NCI-H1417 treated with DMSO at 0.1 percent for 48 hours (cell line): Measurements from ENCODE around the gene EXD3.
"Not testable (repeated sequence)": the region's sequence is repeated elsewhere in the genome, so short reads cannot be mapped to it uniquely, and the experiment has no call there.

Experiments used
- DNase-seq: peaks from one replicate; lab custom pipeline; 2025; lab: John Stamatoyannopoulos, UW

The EXD3 gene

DNA sequence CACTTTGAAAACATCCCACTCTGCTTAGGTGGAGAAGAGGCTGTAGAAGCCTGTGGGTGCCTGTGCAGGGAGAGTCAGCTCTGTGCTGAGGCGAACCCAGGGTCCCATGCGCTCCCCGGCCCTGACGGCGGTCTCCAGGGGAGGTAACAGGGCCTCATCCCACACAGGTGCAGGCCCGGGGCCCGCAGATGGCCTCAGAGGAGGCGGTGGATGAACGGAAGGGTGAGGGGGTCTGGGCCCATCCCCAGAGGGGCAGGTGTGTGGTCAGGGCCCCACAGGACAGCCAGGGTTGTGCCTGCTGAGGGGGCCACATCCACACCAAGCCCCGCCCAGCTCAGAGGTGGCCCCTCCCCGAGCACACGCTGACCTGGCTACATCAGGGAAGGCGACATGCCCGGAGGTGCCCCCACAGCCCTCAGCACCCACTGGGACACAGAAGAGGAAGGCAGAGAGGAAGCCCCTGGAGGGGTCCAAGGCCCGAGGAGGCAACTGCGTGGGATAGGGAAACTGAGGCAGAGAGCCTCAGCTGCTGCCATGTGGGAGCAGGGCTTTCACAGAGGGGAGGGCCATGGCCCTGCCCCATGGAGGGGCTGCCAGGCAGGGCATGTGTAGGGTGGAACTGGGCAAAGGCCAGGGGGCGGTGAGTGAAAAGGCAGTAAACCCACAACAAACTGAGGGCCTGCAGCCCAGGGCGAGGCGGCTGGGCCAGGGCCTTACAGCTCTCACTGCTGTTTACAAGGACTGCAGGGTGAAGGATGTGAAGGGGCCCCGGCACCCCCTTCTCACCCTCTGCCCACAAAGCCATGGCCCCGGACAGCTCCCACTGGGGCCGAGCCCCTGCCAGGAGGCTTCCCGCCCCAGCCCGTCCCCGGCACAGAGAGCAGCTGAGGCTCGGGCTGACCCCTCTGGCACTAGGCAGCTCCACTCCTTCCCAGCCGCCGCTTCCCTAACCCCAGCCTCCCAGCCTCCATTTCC lies 29.5 kb downstream of the EXD3 start:
- DNase-seq = no peak

DNA sequence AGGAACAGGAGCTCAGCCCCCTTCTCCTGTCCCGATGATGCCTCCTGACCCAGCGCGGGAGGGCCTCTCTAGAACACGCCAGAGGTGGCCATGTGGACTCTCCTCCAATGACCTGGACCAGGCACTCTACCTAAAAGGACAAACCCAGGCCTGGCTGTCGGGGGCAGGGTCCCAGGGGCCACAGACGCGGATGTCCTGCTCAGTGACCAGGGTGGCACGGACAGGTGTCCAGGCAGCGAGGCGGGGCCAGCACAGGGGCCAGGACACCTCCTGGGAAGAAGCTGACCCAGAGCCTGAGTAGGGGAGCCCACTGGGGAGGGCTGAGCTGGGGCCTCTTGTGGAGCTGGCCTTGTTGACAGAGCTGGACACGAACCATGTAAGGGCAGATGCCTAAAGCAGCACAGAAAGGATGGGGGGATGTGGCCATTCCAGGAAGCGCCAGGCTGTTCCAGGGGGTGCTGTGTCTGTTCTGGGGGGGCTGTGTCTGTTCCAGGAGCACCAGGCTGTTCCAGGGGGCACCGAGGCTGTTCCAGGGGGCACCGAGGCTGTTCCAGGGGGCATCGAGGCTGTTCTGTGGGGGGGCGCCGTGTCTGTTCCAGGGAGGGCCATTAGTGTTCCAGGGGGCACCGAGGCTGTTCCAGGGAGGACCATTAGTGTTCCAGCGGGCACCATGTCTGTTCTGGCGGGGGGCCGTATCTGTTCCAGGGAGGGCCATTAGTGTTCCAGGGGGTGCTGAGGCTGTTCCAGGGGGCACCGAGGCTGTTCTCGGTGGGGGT lies 30.5 kb downstream of the EXD3 start:
- DNase-seq = no peak

DNA sequence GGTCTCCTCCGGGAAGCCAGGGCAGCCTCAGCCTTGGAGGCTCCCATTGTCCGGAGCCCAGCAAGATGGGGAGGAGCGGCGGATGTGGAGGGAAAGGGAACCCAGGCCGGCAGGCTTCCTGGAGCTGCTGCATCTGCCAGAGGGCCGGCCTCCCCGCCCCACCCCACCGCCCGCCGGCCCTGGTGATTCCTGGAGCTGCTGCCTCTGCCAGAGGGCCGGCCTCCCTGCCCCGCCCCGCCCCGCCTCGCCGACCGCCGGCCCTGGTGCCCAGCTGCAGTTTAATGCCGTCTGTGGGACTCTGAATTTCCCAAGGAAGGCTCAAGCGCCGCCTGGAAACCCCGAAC lies 31.6 kb downstream of the EXD3 start:
- DNase-seq = no peak

DNA sequence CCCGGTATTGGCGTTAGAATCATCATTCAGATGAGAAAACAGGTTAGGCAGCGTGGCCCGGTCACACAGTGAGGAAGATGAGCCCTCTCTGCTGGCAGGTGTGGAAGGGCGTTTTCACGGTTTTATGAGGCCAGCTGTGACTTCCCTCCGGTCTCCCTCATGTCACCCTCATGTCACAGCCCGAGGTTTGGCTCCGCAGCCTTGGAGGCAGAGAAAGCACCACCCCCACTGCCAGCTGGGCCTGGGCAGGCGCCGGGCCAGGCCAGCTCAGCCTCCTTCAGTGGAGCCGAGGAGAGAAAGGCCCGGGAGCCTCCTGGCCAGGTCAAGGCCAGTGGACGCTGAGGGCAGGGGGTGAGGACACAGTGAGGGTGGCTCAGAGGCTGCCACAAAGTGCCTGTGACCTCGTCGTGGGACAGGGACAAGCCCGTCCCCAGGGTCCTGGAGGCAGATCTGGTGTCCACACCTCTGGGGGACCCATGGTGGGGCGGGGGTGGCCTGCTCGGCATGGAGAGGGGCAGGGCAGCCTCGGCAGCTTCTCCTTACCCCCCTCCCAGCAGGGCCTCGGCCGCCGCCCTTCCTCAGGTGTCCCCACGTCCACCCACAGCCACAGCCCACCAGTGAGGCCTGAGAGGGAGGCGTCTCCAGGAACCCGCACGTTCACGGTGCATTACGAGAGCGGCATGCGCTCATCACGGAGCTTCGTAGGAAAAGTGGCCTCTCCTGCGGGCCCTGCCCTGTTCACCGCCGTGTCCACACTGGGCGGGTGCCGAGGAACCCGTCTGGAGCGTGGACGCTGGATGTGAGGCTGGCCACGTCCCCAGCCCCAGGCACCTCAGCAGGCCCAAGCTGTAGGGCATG lies 32.2 kb downstream of the EXD3 start:
- DNase-seq = peak; percentile 15

DNA sequence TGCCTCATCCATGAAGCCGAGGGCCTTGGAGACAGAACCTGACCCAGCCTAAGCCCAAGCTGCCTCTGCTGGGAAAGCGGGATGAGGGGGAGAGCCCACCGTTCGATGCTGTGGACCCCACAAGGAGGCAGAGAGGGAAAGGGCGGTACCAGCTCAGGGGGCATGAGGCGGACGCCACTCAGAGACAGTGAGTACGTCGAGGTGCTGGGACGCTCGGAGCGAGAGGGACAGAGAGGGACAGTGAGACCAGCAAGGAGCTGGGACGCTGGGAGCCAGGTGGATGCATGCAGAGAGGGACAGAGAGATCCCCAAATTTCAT lies 33.6 kb downstream of the EXD3 start:
- DNase-seq = no peak

DNA sequence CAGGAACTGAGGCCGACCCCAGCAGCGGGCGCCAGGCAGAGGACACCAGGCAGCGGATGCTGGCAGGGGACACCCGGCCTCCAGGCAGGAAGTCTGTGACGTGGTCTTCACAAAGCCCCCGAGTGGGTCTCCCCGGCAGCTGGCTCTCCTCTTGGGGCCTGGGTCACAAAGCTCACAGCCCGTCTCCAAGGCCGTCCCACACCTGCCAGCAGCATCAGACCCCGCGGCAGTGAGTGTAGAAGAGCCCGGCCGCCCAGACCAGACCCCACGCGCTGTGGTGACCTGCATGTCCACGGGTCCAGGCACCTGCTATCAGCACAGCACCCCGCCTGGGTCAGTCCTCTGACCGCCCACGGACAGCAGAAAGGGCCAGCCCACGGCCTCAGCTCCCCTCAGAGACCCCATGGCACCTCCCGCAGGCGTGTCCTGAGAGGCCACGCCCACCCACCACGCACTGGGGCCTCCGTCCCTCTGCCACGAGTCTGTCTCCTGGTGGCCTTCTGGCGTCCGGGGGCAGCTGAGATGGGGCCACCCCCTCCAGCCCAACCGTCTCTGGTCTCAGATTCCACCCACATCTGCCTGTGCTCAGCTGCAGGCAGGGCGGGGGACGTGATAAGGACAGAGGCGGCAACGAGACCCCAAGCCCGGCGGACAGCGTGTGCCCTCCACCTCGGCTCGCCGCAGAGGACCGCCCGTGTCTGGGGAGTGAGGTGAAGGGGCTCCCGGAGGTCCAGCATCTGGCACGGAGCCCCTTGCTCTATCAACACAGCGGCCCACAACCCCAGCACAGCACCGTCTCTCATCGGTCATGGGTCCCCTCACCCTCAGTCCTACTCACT lies 34.2 kb downstream of the EXD3 start:
- DNase-seq = no peak

DNA sequence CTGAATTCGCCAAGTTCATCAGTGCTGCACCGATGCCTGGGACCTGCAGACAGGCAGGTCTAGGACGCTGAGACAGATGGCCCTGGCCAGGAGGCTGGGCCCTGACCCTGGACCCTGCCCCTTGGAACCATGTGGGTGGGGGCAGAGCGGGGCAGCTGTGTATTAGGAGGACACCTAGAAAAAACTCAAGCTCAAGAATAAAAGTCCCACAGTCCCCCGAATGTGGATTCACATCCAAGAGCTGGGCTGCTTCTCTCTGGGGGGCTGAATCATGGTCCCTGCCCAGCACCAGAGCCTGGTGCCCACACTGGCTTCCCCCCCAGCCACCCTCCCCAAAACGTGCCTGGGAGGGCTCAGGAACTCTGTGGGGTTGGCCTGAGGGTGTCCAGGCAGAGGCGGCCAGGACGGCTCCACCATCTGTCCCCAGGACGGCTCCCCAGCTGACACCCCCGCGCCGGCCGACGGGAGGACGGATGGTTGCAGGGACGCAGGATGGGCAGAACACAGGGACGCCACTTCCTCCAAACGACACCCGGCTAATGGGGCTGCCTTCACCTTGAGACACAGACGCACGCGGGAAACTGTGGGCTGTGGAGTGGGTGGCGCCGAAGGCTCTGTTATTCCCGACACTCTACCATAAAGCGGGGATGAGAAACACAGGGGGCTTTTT lies 34.9 kb downstream of the EXD3 start:
- DNase-seq = no peak

DNA sequence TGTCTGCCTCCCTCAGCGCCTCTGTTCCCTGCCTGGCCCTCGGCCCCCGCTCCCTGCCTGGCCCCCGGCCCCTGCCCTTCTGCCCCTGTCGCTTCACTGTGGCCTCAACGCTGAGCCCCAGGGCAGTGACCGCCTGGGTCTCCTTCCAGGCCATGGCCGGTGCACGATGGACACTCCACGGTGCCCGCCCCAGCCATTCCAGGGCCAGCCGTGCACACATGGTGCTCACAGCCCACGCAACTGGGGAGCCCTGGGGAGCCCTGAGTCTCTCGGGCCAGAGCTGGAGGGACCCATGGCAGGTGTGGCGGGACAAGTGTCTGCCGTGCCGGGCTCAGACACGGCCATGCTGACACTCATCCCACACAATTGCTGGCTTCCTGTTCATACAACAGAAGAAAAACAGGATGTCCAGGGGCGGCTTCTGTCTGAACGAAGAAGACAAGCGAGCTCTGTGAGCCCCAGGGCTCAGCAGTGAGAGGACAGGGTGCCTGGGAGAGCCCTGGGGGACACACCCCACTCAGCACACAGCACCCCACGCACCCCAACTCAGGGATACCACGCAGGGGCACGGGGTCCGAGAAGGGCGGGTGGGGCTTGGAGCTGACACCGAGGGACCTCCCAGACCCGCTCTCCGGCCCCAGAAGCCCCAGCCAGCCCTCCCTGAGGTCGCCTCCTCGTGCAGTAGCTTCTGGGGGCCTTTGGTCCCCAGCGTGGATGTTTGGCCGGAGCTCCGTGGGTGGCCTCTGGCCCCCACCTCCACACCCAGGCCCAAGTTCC lies 35.7 kb downstream of the EXD3 start:
- DNase-seq = no peak

DNA sequence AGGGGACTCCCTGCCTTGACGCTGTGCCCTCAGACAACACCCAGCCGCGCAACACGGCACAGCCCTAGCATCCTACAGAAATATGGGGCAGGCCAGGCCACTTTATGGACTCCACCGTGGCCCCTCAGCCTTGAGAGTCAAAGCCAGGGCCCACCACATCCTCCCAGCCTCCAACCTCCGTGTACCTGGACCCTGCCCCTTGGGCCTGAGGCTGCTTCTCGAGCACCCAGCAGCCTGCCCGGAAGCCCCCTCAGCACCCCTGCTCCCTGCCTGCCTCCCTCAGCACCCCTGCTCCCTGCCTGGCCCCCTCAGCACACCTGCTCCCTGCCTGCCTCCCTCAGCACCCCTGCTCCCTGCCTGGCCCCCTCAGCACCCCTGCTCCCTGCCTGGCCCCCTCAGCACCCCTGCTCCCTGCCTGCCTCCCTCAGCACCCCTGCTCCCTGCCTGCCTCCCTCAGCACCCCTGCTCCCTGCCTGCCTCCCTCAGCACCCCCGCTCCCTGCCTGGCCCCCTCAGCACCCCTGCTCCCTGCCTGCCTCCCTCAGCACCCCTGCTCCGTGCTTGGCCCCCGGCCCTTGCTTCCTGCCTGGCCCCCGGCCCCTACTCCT lies 36.4 kb downstream of the EXD3 start:
- DNase-seq = not testable (repeated sequence)

DNA sequence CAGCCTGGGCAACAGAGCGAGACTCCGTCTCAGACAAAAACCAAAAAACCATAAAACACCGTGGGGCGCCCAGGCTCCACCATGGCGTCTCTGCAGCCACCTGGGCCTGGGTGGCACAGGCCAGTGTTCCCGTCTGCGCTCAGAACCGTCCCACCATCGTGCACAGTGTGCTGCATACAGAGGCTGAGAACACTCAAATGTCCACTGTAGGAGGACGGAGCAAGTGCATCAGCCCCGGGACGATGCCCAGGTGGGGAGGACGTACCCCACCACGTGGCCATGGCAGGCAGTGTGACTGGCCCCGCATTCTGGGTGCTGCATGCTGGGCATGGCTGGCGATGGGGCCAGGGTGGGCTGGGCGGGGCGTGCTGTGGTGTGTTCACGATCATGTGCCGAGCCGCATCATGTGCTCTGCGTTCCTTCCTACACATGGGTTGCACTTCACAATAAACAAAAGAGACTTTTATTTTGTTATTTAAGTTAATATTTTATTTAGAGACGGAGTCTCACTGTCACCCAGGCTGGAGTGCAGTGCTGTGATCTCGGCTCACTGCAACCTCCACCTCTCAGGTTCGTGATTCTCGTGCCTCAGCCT lies 37.8 kb downstream of the EXD3 start:
- DNase-seq = no peak

DNA sequence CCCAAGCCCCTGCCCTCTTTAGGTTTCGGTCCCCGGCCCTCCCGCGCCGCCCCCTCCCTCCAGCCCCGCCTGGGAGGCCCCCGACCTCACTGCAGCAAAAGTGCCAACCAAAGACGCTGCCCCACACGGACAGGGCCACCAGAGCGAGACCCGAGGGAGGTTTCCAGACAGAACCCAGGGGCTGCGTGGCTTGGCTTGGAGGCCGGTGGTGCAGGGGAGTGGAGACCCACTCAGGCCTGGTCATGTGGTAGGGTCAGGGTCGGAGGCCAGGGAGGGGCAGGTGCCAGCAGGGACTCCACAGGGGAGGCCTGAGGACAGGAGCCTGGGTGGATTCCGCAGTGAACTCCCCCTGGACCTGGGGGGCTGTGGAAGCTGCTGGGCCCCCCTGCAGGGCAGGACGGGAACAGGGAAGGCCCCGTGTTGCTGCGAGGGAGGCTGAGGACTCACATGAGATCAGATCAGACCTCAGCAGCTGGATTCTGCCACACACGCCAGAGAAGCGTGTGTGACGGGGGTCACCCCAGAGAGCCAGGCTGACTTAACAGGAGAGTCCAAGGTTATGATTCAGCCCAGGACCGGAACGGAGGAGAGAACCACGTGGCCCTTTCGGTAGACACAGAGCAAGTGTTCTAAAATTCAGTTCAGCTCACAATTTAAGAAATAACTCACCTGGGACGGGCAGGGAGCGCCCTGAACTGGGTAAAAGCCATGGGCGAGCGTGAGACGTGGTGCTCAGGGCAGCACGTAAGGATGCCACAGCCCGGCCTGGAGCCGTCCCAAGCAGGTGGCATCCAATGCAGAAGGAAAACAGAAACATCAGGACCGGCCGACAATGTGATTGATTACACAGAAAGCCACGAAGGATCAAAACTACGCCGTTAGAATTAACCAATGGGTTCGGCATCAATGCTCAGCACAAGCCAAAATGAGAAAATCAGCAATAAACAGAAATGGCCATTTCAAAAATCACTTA lies 38.9 kb downstream of the EXD3 start:
- DNase-seq = no peak

DNA sequence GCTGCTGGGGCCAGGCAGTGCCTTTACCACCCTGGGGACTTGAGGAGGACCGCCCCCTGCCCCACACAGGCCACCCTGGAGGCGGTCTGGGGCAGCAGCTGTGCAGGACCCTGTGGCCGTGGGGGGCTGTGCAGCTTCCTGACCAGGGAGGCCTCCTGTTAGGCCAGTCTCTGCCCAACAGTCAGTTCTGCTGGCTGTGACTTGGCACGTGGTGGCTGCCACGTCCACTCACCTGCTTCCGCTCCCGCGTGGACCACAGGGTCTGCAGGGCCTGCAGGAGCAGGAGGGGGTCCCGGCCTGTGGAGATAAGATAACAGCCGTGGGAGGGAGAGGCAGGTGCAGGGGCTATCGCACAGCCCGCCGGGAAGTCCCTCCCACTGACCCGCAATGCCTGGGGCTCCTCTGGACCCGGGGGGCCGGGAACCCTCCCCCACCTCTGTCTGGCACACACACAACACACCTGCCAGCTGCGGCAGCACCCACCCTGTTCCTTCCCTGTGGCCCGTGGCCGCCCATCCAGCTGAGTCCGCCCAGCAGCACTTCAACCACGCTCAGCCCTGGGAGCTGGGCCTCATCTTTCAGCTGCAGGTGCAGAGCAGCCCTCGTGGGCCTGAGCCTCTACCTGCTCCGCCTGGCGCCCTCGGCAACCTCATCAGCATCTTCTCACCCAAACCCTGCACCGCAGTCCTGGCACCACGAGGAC lies 39.7 kb downstream of the EXD3 start:
- peak; percentile 77 for DNase-seq

DNA sequence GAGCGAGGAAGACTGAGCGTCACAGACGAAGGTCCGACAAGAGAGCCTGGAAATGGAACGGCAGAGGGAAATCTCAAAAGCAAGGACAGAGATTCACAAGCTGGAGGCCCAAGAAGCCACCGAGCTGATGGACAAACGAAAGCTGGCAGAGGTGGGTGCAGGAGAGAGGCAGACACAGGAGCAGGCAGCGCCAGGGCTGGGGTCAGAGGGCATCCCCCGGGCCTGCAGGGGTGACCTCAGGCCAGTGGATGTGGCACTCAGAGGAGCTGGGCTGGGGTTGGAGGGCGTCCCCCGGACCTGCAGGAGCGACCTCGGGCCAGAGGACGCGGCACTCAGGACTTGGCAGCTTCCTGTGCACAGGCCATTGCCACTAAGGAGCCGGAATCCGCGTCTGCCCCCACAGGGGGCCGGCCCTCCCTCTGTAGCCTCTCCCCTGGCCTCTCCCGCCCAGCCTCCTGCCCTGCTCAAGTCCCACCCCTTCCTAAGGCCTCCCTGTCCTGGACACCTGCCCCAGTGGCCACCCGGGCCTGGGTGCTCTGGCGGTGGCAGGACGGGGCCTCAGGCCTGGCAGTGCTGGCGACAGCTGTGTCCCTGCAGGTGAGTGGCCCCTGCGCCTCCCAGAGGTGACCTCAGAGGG lies 40.4 kb downstream of the EXD3 start:
- DNase-seq = no peak

DNA sequence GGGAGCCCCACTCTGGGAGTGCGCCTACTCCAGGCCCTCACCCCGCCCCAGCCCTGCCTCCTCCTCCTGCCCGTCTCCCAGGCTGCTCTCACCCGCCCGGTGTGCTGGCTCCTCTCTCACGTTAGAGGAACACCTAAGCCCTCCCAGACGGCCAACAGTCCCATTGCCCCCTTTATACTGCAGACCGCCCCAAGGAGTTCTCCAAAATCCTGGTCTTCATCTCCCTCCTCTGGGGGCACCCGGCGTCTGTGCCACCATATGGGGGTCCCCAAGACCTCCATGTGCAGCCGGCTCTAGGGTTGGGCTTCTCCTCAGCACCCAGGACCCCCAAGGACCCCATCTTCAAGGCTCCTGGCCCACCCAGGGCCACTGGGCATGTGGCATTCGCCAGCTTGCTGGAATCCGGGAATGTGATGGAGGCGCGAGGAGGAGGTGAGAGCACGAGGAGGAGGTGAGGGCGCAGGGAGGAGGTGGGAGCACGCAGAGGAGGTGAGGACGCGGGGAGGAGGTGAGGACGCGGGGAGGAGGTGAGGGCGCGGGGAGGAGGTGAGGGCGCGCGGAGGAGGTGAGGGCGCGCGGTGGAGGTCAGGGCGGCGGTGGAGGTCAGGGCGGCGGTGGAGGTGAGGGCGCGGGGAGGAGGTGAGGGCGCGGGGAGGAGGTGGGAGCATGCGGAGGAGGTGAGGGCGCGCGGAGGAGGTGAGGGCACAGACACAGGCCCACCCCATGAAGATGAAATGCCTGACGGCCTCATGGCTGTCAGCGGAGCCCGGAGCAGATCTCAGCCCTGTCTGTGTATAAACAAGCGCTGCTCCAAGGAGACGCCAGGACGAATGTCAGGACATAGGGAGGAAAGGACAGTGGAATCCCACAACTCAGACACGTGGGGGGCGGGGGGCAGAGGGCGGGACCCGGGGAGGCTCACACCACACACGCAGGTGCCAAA lies 41.2 kb downstream of the EXD3 start:
- no peak for DNase-seq

DNA sequence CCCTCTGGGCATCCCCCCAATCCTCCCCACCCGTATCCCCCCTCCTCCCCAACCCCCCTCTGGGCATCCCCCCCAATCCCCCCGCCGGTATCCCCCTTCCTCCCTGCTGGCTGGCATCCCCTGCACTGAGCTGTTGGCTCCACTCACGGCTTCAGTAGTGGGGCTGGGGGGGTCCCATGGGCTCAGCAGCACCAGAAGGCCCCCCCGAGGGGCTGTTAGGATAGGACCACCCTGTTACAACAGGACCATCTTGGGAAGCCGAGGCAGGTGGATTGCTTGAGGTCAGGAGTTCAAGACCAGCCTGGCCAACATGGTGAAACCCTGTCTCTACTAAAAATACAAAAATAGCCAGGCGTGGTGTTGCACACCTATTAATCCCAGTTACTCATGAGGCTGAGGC lies 42.4 kb downstream of the EXD3 start:
- no peak for DNase-seq

DNA sequence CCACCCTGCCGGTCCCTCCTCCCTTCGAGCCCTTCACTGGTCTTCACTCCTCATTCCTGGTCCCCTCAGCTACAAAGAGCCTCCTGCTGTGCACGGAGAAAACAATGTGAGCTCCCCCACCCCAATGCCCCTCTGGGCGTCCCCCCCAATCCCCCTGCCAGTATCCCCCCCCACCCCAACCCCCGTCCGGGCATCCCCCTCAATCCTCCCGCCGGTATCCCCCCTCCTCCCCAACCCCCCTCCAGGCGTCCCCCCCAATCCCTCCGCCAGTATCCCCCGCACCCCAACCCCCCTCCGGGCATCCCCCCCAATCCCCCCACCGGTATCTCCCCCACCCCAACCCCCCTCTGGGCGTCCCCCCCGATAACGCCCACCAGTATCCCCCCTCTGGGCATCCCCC lies 42.8 kb downstream of the EXD3 start:
- DNase-seq = no peak
